BLaER1 treated with 17β-estradiol and CSF1 and Interleukin-3, amounts not matched to agents 10 nM and 100 nM (cell line): ENCODE data around the gene TMEM35B.
"Not testable (repeated sequence)": the region's sequence is repeated elsewhere in the genome, so short reads cannot be mapped to it uniquely, and the experiment has no call there.

Experiments used
- H3K27ac ChIP-seq, 11 experiments: shearing (Covaris generic); formaldehyde crosslinking; 2 replicates each; pipeline ENCODE4 v1.8.1; 2022
- H3K27me3 ChIP-seq, 11 experiments: shearing (Covaris generic); formaldehyde crosslinking; 2 replicates each; pipeline ENCODE4 v1.8.1; 2022
- H3K36me3 ChIP-seq, 11 experiments: shearing (Covaris generic); formaldehyde crosslinking; 2 replicates each; pipeline ENCODE4 v1.8.1; 2022
- H3K4me1 ChIP-seq, 10 experiments: shearing (Covaris generic); formaldehyde crosslinking; 2 replicates each; pipeline ENCODE4 v1.8.1; 2022
- H3K4me2 ChIP-seq, 11 experiments: shearing (Covaris generic); formaldehyde crosslinking; 2 replicates each; pipeline ENCODE4 v1.8.1; 2022
- H3K4me3 ChIP-seq, 10 experiments: shearing (Covaris generic); formaldehyde crosslinking; 2 replicates each; pipeline ENCODE4 v1.8.1; 2022
- H3K9ac ChIP-seq, 11 experiments: shearing (Covaris generic); formaldehyde crosslinking; 2 replicates each; pipeline ENCODE4 v1.8.1; 2022
- H3K9me3 ChIP-seq, 11 experiments: shearing (Covaris generic); formaldehyde crosslinking; replicated peaks in 1 of 11; 2 replicates each; pipeline ENCODE4 v1.8.1; 2022
- H4K20me1 ChIP-seq, 11 experiments: shearing (Covaris generic); formaldehyde crosslinking; 2 replicates each; pipeline ENCODE4 v1.8.1; 2022
- Cebpa-rat ChIP-seq, 11 experiments: shearing (Covaris generic); IDR thresholded peaks; 2 replicates each; pipeline ENCODE4 v1.8.1; 2022

Gene TMEM35B

GRCh38 chr1:34946211-34946610 is 38.9 kb downstream of the TMEM35B start:
- no peak overlapping the region for H3K9ac ChIP-seq
- no peaks in the 10 kb centered on the region for H4K20me1 ChIP-seq
- H3K27me3 ChIP-seq: no peaks in the 10 kb centered on the region
- H3K4me2 ChIP-seq: no peak overlapping the region
- H3K27ac ChIP-seq: no peak overlapping the region
- H3K36me3 ChIP-seq: no peaks in the 10 kb centered on the region
- no peak for TF ChIP-seq Cebpa-rat (IDR thresholded peaks at IDR 0.05)
- no peaks in the 10 kb centered on the region for H3K4me1 ChIP-seq
- no peak overlapping the region for H3K4me3 ChIP-seq
- H3K9me3 ChIP-seq: peaks cover 10 to 21% (median 11%) of the 10 kb centered on the region in 11 experiments

GRCh38 chr1:34941798-34942197 is 43.3 kb downstream of the TMEM35B start:
- not testable (repeated sequence) for H3K9ac ChIP-seq, H3K4me1 ChIP-seq, H3K36me3 ChIP-seq, H3K27me3 ChIP-seq, H3K27ac ChIP-seq, H4K20me1 ChIP-seq, H3K9me3 ChIP-seq, H3K4me3 ChIP-seq, H3K4me2 ChIP-seq
